Cardiac muscle cell (in vitro differentiated cells and primary cell): ENCODE measurements around the gene COL16A1. TPM values are rescaled to one million over a fixed set of nuclear protein-coding genes. Genes with fewer than 3 reads are reported as not detected.
A peak's percentile ranks its signal among the peaks of the same experiment; 100 is the strongest.

Source experiments
- DNase-seq, 2 donors: peaks; one replicate each; pipeline versions ENCODE4 v3.0.0 to v3.0.0-alpha.2; 2010 to 2017; ENCODE audit warnings: low read depth in 1 of 2, low spot score in 1 of 2
- H3K27ac ChIP-seq: fragments of 200-600 bp; sonication (generic); 2 replicates; pipeline ENCODE4 v1.5.1; 2016
- H3K27me3 ChIP-seq: fragments of 200-600 bp; sonication (generic); 2 replicates; pipeline ENCODE4 v1.6.0; 2016; ENCODE audit warnings: control low read depth
- H3K36me3 ChIP-seq: fragments of 200-600 bp; sonication (generic); 2 replicates; pipeline ENCODE4 v1.5.1; 2016; ENCODE audit warnings: control low read depth
- H3K4me1 ChIP-seq: fragments of 200-600 bp; sonication (generic); 2 replicates; pipeline ENCODE4 v1.8.1; 2017; ENCODE audit warnings: low read depth, mild to moderate bottlenecking, mixed run types
- H3K4me3 ChIP-seq: fragments of 200-600 bp; sonication (generic); 2 replicates; pipeline ENCODE4 v1.5.1; 2016; ENCODE audit warnings: mild to moderate bottlenecking
- H3K9me3 ChIP-seq: fragments of 200-600 bp; sonication (generic); 2 replicates; pipeline ENCODE4 v1.5.1; 2017; ENCODE audit warnings: low read depth, mild to moderate bottlenecking, control low read depth
- polyA plus RNA-seq: library from polyadenylated mRNA; unstranded; fragments of >200 nt; fragmentation: Nextera tagmentation; extraction: Ambion mirVana; gene quantifications from 2 replicates; pipeline ENCODE4 v1.2.1, GENCODE V29; 2016
- total RNA-seq: library from RNA; depleted of rRNA; stranded (reverse); fragments of >200 nt; gene quantifications from 2 replicates; pipeline ENCODE4 v1.2.3, GENCODE V29; 2016
- TF ChIP-seq, protein P1 (sequence below): IDR thresholded peaks from 2 replicates; pipeline ENCODE4 v1.5.1; 2012; ENCODE audit warnings: low read depth, mild to moderate bottlenecking, low read length

The COL16A1 gene
- total RNA-seq (75.8 and 120 TPM in 2 replicates), polyA plus RNA-seq (67.7 and 119 TPM in 2 replicates)

DNA sequence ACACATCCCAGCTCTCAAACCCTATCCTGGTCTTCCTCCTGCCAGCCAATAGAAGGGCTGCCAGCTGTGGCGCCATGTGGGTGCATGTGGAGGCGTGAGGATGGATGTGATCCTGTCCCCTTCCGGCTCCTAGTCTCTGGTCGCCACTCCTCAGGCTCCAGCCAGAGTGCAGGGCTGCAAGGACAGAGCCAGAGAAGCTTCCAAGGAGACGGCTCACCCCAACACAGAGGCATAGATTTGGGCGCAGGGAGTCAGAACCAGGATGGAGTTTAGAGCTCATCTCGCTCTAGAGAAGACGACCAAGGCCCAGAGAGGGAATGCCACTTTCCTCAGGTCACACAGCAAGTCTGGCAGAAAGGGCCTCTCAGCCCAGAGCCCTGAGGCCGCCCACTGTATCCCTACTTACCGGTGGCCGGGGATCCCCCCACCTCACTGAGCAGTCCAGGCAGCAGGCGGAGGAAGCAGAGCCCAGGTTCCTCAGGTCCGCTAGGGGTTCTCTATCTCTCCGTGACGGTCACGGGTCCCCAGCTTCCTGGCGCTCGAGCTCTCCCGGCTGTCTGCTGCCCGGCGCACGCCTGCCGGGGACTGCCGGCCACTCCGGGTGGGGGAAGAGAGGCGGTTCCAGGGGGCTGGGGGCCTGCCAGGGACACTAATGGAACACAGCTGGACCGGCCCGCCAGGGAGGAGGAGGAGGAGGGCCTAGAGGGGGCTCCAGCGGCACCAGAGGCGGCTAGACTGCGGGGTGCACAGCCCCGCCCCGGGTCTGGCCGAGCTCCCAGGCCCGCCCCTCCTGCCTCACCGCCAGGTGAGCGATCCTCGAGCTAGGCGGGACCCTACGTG is at the start of gene COL16A1:
TSS of gene COL16A1 (minus strand) at position 587 of the 840 bp plus-strand sequence. CDS start 1,824 bp downstream, outside the sequence.
- no peaks in the 10 kb centered on the region for H3K9me3 ChIP-seq
- TF ChIP-seq, protein P1, sequence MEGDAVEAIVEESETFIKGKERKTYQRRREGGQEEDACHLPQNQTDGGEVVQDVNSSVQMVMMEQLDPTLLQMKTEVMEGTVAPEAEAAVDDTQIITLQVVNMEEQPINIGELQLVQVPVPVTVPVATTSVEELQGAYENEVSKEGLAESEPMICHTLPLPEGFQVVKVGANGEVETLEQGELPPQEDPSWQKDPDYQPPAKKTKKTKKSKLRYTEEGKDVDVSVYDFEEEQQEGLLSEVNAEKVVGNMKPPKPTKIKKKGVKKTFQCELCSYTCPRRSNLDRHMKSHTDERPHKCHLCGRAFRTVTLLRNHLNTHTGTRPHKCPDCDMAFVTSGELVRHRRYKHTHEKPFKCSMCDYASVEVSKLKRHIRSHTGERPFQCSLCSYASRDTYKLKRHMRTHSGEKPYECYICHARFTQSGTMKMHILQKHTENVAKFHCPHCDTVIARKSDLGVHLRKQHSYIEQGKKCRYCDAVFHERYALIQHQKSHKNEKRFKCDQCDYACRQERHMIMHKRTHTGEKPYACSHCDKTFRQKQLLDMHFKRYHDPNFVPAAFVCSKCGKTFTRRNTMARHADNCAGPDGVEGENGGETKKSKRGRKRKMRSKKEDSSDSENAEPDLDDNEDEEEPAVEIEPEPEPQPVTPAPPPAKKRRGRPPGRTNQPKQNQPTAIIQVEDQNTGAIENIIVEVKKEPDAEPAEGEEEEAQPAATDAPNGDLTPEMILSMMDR: no peak
- H3K4me3 ChIP-seq: peak within 1 kb of the TSS; percentile 14
- H3K27ac ChIP-seq: no peak within 1 kb of the TSS
- DNase-seq: peak; percentile 30 to 81
- H3K36me3 ChIP-seq: no peaks in the 10 kb centered on the region
- peaks cover 19% of the 10 kb centered on the region for H3K4me1 ChIP-seq
- H3K27me3 ChIP-seq: no peaks in the 10 kb centered on the region

DNA sequence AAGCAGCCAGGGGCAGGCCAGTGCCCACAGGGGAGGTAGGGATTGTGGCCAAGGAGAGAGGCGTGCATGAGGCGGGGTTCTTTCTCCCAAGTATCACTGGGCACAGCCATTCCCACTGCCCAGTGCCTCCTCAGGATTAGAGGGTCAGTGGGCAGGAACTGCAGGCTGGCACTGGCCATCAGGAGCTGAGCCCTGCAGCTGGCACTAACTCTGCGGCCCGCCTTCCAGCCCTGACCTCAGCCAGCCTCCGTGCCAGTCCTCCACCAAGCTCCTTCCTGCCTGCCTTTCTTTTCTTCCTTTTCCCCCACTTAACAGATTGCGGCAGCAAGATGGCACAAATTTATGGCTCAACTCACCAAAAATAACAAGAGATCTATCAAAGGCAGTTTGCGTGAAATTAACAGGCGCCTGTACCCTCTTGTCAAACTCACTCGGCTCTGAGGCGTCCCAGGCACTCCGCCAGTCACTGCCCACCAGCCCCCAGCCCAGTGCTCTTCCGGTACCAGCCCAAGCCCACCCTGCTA is 49.2 kb upstream of the COL16A1 start:
- Histone ChIP-seq H3K36me3 (no peaks in the 10 kb centered on the region), H3K9me3 (no peaks in the 10 kb centered on the region), H3K4me1 (peaks cover 75% of the 10 kb centered on the region), H3K4me3 (no peak overlapping the region), H3K27ac (peak overlapping the region; percentile 85), H3K27me3 (no peaks in the 10 kb centered on the region)
- no peak for DNase-seq
- TF ChIP-seq, protein P1: no peak

DNA sequence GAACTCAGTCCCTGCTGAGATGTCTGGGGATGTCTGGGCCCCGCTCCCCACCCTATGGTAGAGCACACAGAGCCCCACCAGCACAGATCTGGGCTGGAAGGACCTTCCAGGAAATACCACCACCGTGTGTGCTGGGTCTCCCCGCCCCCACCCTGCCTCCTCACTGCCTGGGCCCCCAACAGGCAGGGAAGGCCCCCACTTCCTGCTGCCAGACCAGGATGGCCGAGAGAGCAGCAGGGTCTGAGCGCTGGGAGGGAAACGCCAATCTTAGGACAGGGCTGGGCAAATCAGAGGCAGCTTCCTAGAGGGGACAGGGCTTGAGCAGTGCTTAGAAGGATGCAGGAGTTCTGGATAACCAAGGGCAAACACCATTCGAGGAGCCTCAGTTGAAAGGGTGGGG is 48.4 kb upstream of the COL16A1 start:
- no peaks in the 10 kb centered on the region for H3K9me3 ChIP-seq
- no peak overlapping the region for H3K4me3 ChIP-seq
- TF ChIP-seq, protein P1: no peak
- peaks cover 83% of the 10 kb centered on the region for H3K4me1 ChIP-seq
- no peaks in the 10 kb centered on the region for H3K27me3 ChIP-seq
- H3K27ac ChIP-seq: peak overlapping the region; percentile 85
- H3K36me3 ChIP-seq: no peaks in the 10 kb centered on the region
- DNase-seq: peak in 1 of 2 donors; percentile 50

DNA sequence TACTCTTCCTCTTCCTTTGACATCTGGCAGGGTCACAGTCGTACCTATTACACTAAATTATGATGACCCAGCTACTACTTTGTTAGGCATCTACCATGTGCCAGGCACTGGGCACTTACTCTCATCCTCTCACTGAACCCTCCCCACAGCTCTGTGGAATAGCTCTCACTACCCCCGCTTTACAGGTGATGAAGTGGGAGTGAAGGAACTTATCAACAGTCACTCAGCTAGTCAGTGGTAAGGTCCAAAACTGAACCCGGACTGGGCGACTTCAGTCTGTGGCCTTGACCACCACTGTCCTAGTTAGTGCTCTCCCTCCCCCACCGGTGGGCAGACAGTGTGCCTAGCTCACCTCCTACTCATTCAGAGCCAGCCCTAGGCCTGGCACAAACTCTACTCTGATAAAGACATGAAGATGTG is 48.0 kb upstream of the COL16A1 start:
- Histone ChIP-seq H3K27me3 (no peaks in the 10 kb centered on the region), H3K4me1 (peaks cover 87% of the 10 kb centered on the region), H3K27ac (peak overlapping the region; percentile 85), H3K4me3 (no peak overlapping the region), H3K9me3 (no peaks in the 10 kb centered on the region), H3K36me3 (no peaks in the 10 kb centered on the region)
- TF ChIP-seq, protein P1: no peak
- peak in 1 of 2 donors; percentile 75 for DNase-seq

DNA sequence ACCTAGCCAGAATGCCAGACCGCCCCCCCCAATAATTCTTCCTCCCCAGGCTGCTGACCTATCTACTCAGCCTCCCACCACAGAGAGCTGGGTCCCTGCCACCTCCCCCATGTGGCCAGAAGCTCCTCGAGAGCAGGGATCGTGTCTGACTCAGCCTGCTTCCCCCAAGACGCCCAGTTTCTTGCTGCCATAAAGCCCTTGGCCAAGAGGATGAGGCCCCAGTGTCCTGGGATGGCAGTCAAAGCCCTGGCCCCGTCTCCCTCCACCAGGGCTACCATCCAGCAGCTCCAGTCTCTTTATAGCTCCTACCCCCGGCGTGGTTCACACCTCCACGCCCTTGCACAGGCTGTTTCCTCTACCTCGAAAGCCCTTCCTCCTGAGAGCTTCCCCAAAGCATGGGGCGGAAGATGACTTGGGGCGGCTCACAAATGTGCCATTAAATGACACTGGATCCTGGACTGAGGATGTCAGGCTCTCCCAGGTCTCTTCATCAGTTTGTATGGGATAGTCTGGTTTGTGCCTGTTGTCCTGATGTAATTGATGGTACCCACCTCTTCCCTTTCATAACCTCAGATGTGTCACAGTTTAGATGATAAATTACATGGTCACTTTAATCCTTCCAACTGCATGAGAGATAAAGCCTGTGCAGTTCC is 47.2 kb upstream of the COL16A1 start:
- Histone ChIP-seq H3K9me3 (no peaks in the 10 kb centered on the region), H3K36me3 (no peaks in the 10 kb centered on the region), H3K27ac (peak overlapping the region; percentile 85), H3K4me3 (no peak overlapping the region), H3K4me1 (peaks cover 95% of the 10 kb centered on the region), H3K27me3 (no peaks in the 10 kb centered on the region)
- TF ChIP-seq, protein P1: no peak
- peak in 1 of 2 donors; percentile 73 for DNase-seq
